Mucosa of descending colon (tissue), 3 donors: ENCODE results near the gene ARL16. TPM values are rescaled to one million over a fixed set of nuclear protein-coding genes. Genes with fewer than 3 reads are reported as not detected.

Experiments used
- ATAC-seq: fragments of 200-7000 bp; cut with Tn5 transposase; one replicate; pipeline ENCODE4 v1.9.1; 2020; ENCODE audit warnings: mild to moderate bottlenecking, moderate library complexity
- DNase-seq, 3 donors: peaks; one replicate each; pipeline ENCODE4 v3.0.0-alpha.2; 2020
- H3K36me3 ChIP-seq: fragments of 200-600 bp; one replicate; pipeline ENCODE4 v1.8.0; 2021; ENCODE audit warnings: low read depth, mild to moderate bottlenecking
- H3K4me1 ChIP-seq: fragments of 200-600 bp; one replicate; pipeline ENCODE4 v1.8.0; 2021; ENCODE audit warnings: low read depth, mild to moderate bottlenecking
- H3K4me3 ChIP-seq: fragments of 200-600 bp; one replicate; pipeline ENCODE4 v1.8.0; 2021; ENCODE audit warnings: mild to moderate bottlenecking
- H3K9me3 ChIP-seq: fragments of 200-600 bp; one replicate; pipeline ENCODE4 v1.8.0; 2021; ENCODE audit warnings: mild to moderate bottlenecking
- CTCF ChIP-seq: fragments of 200-600 bp; IDR thresholded peaks from one replicate; pipeline ENCODE4 v1.8.0; 2022; ENCODE audit warnings: antibody characterized with exemption, mild to moderate bottlenecking
- intact Hi-C, 2 donors: fragments of 100-400 bp; cut with DNase I in 1 of 2; cut with micrococcal nuclease in 1 of 2; formaldehyde crosslinking; loops; one replicate each; pipeline versions ENCODE4 v1.11.0 to v1.11.1; 2022; cut with DNase I, micrococcal nuclease
- total RNA-seq, 3 donors: library from RNA; stranded (reverse); fragmentation: NEBNext Ultra II Directional in 2 of 3; extraction: Animal tissue kit (Norgen Biotek cat#: 25700) in 2 of 3; gene quantifications; one replicate each; pipeline versions ENCODE4 v1.2.1 to v1.2.4, GENCODE V29; 2021 to 2023
- donor health status: DM: no; HTN: no; CAD: no; lungs with moderate emphysema.
- donor health status: DM: no; HTN: no; CAD: no.
- donor health status: DM: no; HTN: yes; CAD: no.

ARL16 gene
- total RNA-seq, 3 donors from 2014 or later, result 14.0 to 27.6 (median 26.1) TPM

- H3K4me1 ChIP-seq, result peaks cover 12% of the 10 kb centered on the region
- no peaks in the 10 kb centered on the region for H3K9me3 ChIP-seq
- ATAC-seq (no peak), DNase-seq (no peak)
- H3K36me3 ChIP-seq, result peaks cover 29% of the 10 kb centered on the region
- no peak overlapping the region for H3K4me3 ChIP-seq
- intact Hi-C loops, result no loop called here
- TF ChIP-seq CTCF, result no peak
Measured at GRCh38 chr17:81688616-81689015, 5.0 kb upstream of the ARL16 start.

- Histone ChIP-seq H3K4me1 (peaks cover 12% of the 10 kb centered on the region), H3K4me3 (no peak overlapping the region), H3K36me3 (peaks cover 29% of the 10 kb centered on the region), H3K9me3 (no peaks in the 10 kb centered on the region)
- TF ChIP-seq CTCF, result no peak
- no peak for DNase-seq
- intact Hi-C loops, result no loop called here
- no peak for ATAC-seq
Measured at GRCh38 chr17:81687770-81688541, 4.4 kb upstream of the ARL16 start.

- ATAC-seq, result no peak
- no peak for DNase-seq
- Histone ChIP-seq H3K9me3 (no peaks in the 10 kb centered on the region), H3K4me1 (peaks cover 18% of the 10 kb centered on the region), H3K36me3 (peaks cover 19% of the 10 kb centered on the region), H3K4me3 (no peak overlapping the region)
- no peak for TF ChIP-seq CTCF
- intact Hi-C loops, result no loop called here
Measured at GRCh38 chr17:81686614-81687013, 3.0 kb upstream of the ARL16 start.

- Histone ChIP-seq H3K9me3 (no peaks in the 10 kb centered on the region), H3K4me1 (peaks cover 18% of the 10 kb centered on the region), H3K36me3 (peaks cover 13% of the 10 kb centered on the region), H3K4me3 (no peak overlapping the region)
- intact Hi-C loops, result no loop called here
- DNase-seq (no peak), ATAC-seq (no peak)
- TF ChIP-seq CTCF, result no peak
Measured at GRCh38 chr17:81685108-81685507, 1.5 kb upstream of the ARL16 start.

- Histone ChIP-seq H3K4me3 (peak overlapping the region; percentile 99), H3K36me3 (peaks cover 13% of the 10 kb centered on the region), H3K9me3 (no peaks in the 10 kb centered on the region), H3K4me1 (peaks cover 18% of the 10 kb centered on the region)
- ATAC-seq (no peak), DNase-seq (no peak)
- intact Hi-C loops, result no loop called here
- no peak for TF ChIP-seq CTCF
Measured at GRCh38 chr17:81684442-81684911, 880 bp upstream of the ARL16 start.
